Measurements from ENCODE around the gene DMC1.

DNA sequence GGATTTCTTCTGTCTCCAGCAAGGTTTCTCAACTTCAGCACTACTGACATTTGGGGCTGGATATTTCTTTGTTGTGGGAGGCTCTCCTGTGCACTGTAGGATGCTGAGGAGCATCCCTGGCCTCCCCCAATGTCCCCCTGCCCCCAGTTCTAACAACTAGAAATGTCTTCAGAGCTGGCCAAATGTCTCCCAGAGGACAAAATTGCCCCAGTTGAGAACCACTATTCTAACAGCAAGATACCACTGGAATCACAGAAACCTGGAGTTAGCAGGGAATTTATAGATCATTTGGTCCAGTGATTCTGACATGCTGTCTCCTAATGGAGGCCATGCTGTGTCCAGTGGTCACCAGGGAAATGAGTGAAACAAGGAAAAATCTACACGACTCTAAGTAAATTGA is 32.2 kb upstream of the DMC1 start:
- TF ChIP-seq CTCF (IDR thresholded peaks at IDR 0.05) (no peak), POLR2AphosphoS5 (IDR thresholded peaks at IDR 0.05) (no peak)
